Transverse colon (tissue), 4 donors: ENCODE data around the gene KCNJ6. TPM values are rescaled to one million over a fixed set of nuclear protein-coding genes. Genes with fewer than 3 reads are reported as not detected.

Experiments
- DNase-seq: peaks from one replicate; pipeline ENCODE4 v3.0.0-alpha.2; 2019
- H3K27ac ChIP-seq, 4 donors: fragments of 200-600 bp; sonication (generic); 2 replicates each; pipeline ENCODE4 v1.5.1; 2016 to 2018; ENCODE audit warnings: inconsistent platforms in 4 of 4
- H3K27me3 ChIP-seq: fragments of 200-600 bp; sonication (generic); 2 replicates; pipeline ENCODE4 v1.5.1; 2017; ENCODE audit warnings: inconsistent platforms
- H3K36me3 ChIP-seq, 4 donors: fragments of 200-600 bp; sonication (generic); 2 replicates each; pipeline ENCODE4 v1.5.1; 2017 to 2019; ENCODE audit warnings: inconsistent platforms in 4 of 4
- H3K4me1 ChIP-seq, 4 donors: fragments of 200-600 bp; sonication (generic); 2 replicates each; pipeline ENCODE4 v1.5.1; 2017 to 2020; ENCODE audit warnings: inconsistent platforms in 4 of 4
- H3K4me3 ChIP-seq, 4 donors: fragments of 200-600 bp; sonication (generic); 1 replicate in 1 of 4; 2 replicates in 3 of 4; pipeline versions ENCODE4 v1.5.1 to v1.6.1; 2017 to 2019; ENCODE audit warnings: inconsistent platforms in 4 of 4
- H3K9me3 ChIP-seq, 2 donors: fragments of 200-600 bp; sonication (generic); 2 replicates each; pipeline ENCODE4 v1.5.1; 2017 to 2019; ENCODE audit warnings: inconsistent platforms in 2 of 2
- EP300 ChIP-seq: sonication (generic); formaldehyde crosslinking; IDR thresholded peaks from one replicate; pipeline ENCODE4 v1.6.1; 2017; ENCODE audit warnings: antibody characterized with exemption, low read depth
- POLR2A ChIP-seq: fragments of 450-650 bp; IDR thresholded peaks from one replicate; pipeline ENCODE4 v1.6.1; 2016; ENCODE audit warnings: antibody characterized with exemption, mild to moderate bottlenecking, moderate library complexity
- POLR2AphosphoS5 ChIP-seq, 3 donors: sonication (generic); formaldehyde crosslinking; IDR thresholded peaks; one replicate each; pipeline ENCODE4 v1.6.1; 2016; ENCODE audit warnings: antibody characterized with exemption in 3 of 3
- WGBS, 2 donors: methylation state at CpG; one replicate each; pipeline ENCODE4 v1.1.5; 2018; ENCODE audit warnings: low coverage in 1 of 2; 5-methylcytosine and 5-hydroxymethylcytosine counted together
- in situ Hi-C, 4 donors: fragments of 200-750 bp; cut with MboI; loops; one replicate each; pipeline versions ENCODE4 v1.15.0 to v1.15.1; 2017; ENCODE audit warnings: low sequenced_read_pairs in 3 of 4, low pct_ligation_motif_present in 1 of 4, low pct_unique_long_range_greater_than_20kb in 1 of 4
- intact Hi-C: fragments of 100-400 bp; cut with DNase I; formaldehyde crosslinking; loops from one replicate; pipeline ENCODE4 v1.15.1; 2023; ENCODE audit warnings: low total_unique reads
- total RNA-seq, 4 donors: library from RNA; depleted of rRNA; stranded (reverse); fragments of >200 nt; gene quantifications; one replicate each; pipeline ENCODE4 v1.1.0, GENCODE V29; 2016
- TF ChIP-seq, protein P1 (sequence below), 5 experiments: fragments of 200-600 bp in 3 of 5; fragments of 450-650 bp in 2 of 5; sonication (generic) in 3 of 5; IDR thresholded peaks; 1 replicate in 2 of 5; 2 replicates in 3 of 5; pipeline ENCODE4 v1.5.1; 2016 to 2017; ENCODE audit warnings: antibody characterized with exemption in 5 of 5, inconsistent platforms in 3 of 5, mild to moderate bottlenecking in 2 of 5, moderate library complexity in 1 of 5

The KCNJ6 gene
- total RNA-seq, 4 donors from 2014 or later = 0.14 to 0.16 TPM; not detected in 2

DNA sequence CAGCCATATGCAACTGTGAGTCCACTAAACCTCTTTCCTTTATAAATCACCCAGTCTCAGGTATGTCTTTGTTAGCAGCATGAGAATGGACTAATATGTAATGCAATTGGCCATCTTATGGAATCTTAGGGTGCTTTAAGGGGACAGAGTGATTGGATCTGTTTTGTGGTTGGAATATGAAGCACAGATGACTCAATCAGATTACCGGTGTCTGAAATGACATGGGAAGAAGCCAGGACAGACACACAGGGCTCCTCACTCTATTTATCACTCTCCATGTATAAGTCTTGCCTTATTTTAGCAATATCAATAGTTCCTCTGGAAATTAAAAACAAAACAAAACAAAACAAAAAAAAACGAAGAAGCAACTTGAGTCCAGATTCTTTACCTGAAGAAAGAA lies 12.9 kb downstream of the KCNJ6 start:
- in situ Hi-C loops = no loop called here
- 76 to 90% methylated on average over 2 of the region's 2 CpGs for WGBS, 2 donors
- Histone ChIP-seq H3K27me3 (peaks cover 41% of the 10 kb centered on the region), H3K36me3 (no peaks in the 10 kb centered on the region), H3K9me3 (no peaks in the 10 kb centered on the region), H3K4me3 (no peak overlapping the region), H3K4me1 (no peaks in the 10 kb centered on the region), H3K27ac (no peak overlapping the region)
- intact Hi-C loops = no loop called here
- TF ChIP-seq POLR2A (no peak), EP300 (no peak), POLR2AphosphoS5 (IDR thresholded peaks at IDR 0.05) (no peak)
- TF ChIP-seq, protein P1, sequence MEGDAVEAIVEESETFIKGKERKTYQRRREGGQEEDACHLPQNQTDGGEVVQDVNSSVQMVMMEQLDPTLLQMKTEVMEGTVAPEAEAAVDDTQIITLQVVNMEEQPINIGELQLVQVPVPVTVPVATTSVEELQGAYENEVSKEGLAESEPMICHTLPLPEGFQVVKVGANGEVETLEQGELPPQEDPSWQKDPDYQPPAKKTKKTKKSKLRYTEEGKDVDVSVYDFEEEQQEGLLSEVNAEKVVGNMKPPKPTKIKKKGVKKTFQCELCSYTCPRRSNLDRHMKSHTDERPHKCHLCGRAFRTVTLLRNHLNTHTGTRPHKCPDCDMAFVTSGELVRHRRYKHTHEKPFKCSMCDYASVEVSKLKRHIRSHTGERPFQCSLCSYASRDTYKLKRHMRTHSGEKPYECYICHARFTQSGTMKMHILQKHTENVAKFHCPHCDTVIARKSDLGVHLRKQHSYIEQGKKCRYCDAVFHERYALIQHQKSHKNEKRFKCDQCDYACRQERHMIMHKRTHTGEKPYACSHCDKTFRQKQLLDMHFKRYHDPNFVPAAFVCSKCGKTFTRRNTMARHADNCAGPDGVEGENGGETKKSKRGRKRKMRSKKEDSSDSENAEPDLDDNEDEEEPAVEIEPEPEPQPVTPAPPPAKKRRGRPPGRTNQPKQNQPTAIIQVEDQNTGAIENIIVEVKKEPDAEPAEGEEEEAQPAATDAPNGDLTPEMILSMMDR (IDR thresholded peaks at IDR 0.05) = no peak
- DNase-seq = no peak

DNA sequence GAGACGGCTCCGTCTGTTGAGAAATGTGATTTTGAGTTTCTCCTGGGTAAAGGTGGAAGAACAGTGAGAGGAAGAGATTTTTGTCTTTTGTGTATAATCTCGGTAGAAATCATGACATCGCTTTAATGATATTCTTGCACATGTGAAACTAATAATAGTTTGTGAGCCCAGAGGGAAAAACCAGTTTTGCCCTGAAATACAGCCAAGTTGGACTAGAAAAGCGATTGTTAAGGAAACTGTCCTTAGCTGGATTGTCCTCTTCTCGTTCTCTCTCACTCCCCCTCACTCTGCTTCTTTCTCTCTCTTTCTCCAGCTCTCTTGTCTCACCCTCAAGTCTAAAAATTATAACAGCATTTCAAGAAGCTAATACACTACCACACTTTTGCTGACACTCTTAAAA lies 17.1 kb downstream of the KCNJ6 start:
- WGBS, 2 donors = 58 to 63% methylated on average over 6 of the region's 6 CpGs

DNA sequence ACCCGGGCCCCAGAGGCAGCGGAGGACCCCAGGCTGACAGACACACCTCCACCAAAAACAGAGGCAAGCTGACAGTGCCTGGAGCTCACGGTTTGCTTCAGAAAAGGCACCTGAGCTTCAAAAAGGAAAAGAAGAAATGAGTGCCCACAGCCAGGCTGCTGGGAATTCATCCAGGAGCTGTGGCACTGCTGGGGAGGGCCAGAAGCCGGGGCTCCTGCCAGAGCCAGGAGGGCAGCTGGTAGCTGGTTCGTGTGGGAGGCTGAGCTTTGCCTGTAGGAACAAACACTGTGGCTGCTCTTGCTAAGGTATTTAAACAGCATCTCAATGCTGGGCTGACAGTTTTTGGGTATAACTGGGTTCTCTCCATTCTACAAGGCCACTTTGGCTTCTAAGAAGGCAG lies 19.5 kb downstream of the KCNJ6 start:
- in situ Hi-C loops = no loop called here
- H3K36me3 ChIP-seq = no peaks in the 10 kb centered on the region
- WGBS, 2 donors = 63% methylated on average over 5 of the region's 5 CpGs; no CpG with 5 or more reads in 1 of the 2 donors

More for the DNA sequence above, 17.1 kb downstream of the KCNJ6 start:
- no peak overlapping the region for H3K27ac ChIP-seq
- intact Hi-C loops = no loop called here
- H3K4me3 ChIP-seq = no peak overlapping the region
- no peak for DNase-seq
- H3K9me3 ChIP-seq = no peaks in the 10 kb centered on the region
- H3K27me3 ChIP-seq = peaks cover 45% of the 10 kb centered on the region
- no peaks in the 10 kb centered on the region for H3K4me1 ChIP-seq
- TF ChIP-seq POLR2AphosphoS5 (IDR thresholded peaks at IDR 0.05) (no peak), EP300 (no peak), POLR2A (no peak)
- TF ChIP-seq, protein P1 (IDR thresholded peaks at IDR 0.05) = no peak
- in situ Hi-C loops = no loop called here
- no peaks in the 10 kb centered on the region for H3K36me3 ChIP-seq

DNA sequence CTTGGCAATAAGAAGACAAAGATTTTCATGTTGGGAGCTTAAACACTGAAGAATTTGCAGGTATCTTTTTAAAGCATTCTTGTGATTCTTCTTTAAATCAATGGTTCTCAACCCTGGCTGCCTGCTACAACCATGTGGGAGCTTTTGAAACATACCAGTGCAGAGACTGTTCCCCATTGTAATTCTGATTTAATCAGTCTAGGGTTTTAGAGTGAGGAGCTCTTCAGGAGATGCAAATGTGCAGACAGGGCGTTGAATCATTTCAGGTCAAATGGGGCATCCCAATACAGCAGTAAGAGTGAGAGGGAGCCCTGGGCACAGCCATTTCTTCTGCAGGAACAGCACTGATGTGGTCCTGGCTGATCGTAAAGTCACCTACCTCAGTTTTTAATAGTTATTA lies 24.3 kb downstream of the KCNJ6 start:
- DNase-seq = no peak
- intact Hi-C loops = no loop called here
- Histone ChIP-seq H3K27ac (no peak overlapping the region), H3K4me1 (no peaks in the 10 kb centered on the region), H3K9me3 (no peaks in the 10 kb centered on the region), H3K27me3 (peaks cover 22% of the 10 kb centered on the region), H3K36me3 (no peaks in the 10 kb centered on the region), H3K4me3 (no peak overlapping the region)
- 67 to 69% methylated on average over 1 to 2 of the region's 2 CpGs for WGBS, 2 donors
- in situ Hi-C loops = no loop called here
- TF ChIP-seq EP300 (no peak), POLR2AphosphoS5 (IDR thresholded peaks at IDR 0.05) (no peak), POLR2A (no peak)
- TF ChIP-seq, protein P1 (IDR thresholded peaks at IDR 0.05) = no peak

More for the DNA sequence above, 19.5 kb downstream of the KCNJ6 start:
- Histone ChIP-seq H3K9me3 (no peaks in the 10 kb centered on the region), H3K27ac (no peak overlapping the region), H3K4me1 (no peaks in the 10 kb centered on the region), H3K4me3 (no peak overlapping the region), H3K27me3 (peaks cover 39% of the 10 kb centered on the region)
- TF ChIP-seq POLR2AphosphoS5 (IDR thresholded peaks at IDR 0.05) (no peak), EP300 (no peak), POLR2A (no peak)
- TF ChIP-seq, protein P1 (IDR thresholded peaks at IDR 0.05) = no peak
- intact Hi-C loops = no loop called here
- no peak for DNase-seq
